GM18951 (cell line): ENCODE results near the gene MICALL2.
"Not testable (repeated sequence)": the region's sequence is repeated elsewhere in the genome, so short reads cannot be mapped to it uniquely, and the experiment has no call there.

Experiments used
- POLR2A ChIP-seq: IDR thresholded peaks from 4 replicates; pipeline ENCODE4 v1.6.1; 2011; ENCODE audit warnings: mild to moderate bottlenecking; ENCODE audit not compliant: insufficient read length, insufficient read depth; ENCODE audit errors: extremely low read depth
- in situ Hi-C: fragments of 300-500 bp; cut with MboI; formaldehyde crosslinking; loops from one replicate; pipeline ENCODE4 v1.12.0; 2022; ENCODE audit warnings: low sequenced_read_pairs, mixed read lengths, inconsistent platforms; ENCODE audit not compliant: unreplicated experiment

The MICALL2 gene

GRCh38 chr7:1457059-1457948 is 2.0 kb downstream of the MICALL2 start:
- in situ Hi-C loops, result no loop called here
- TF ChIP-seq POLR2A, result no peak

- TF ChIP-seq POLR2A, result no peak
- in situ Hi-C loops, result no loop called here
These were observed 3.3 kb downstream of the MICALL2 start for GRCh38 chr7:1455955-1456354.

- in situ Hi-C loops, result no loop called here
- TF ChIP-seq POLR2A, result no peak
These were observed 3.9 kb downstream of the MICALL2 start for GRCh38 chr7:1455241-1455939.

GRCh38 chr7:1454542-1454941 is 4.7 kb downstream of the MICALL2 start:
- in situ Hi-C loops, result no loop called here
- no peak for TF ChIP-seq POLR2A

- in situ Hi-C loops, result no loop called here
These were observed 7.1 kb downstream of the MICALL2 start for GRCh38 chr7:1452205-1452604.

GRCh38 chr7:1450987-1451386 is 8.3 kb downstream of the MICALL2 start:
- TF ChIP-seq POLR2A, result no peak
- in situ Hi-C loops, result no loop called here

More at GRCh38 chr7:1452205-1452604, 7.1 kb downstream of the MICALL2 start:
- TF ChIP-seq POLR2A, result no peak

- in situ Hi-C loops, result no loop called here
These were observed 8.8 kb downstream of the MICALL2 start for GRCh38 chr7:1450431-1450830.

GRCh38 chr7:1449951-1450350 is 9.3 kb downstream of the MICALL2 start:
- TF ChIP-seq POLR2A, result no peak
- in situ Hi-C loops, result no loop called here

More at GRCh38 chr7:1450431-1450830, 8.8 kb downstream of the MICALL2 start:
- TF ChIP-seq POLR2A, result no peak

GRCh38 chr7:1449501-1449900 is 9.8 kb downstream of the MICALL2 start:
- in situ Hi-C loops, result no loop called here
- TF ChIP-seq POLR2A, result no peak

- TF ChIP-seq POLR2A, result no peak
- in situ Hi-C loops, result no loop called here
These were observed 10.3 kb downstream of the MICALL2 start for GRCh38 chr7:1448958-1449357.

- no peak for TF ChIP-seq POLR2A
- in situ Hi-C loops, result no loop called here
These were observed 11.6 kb downstream of the MICALL2 start for GRCh38 chr7:1447551-1448244.

- no peak for TF ChIP-seq POLR2A
- in situ Hi-C loops, result no loop called here
These were observed 12.2 kb downstream of the MICALL2 start for GRCh38 chr7:1447112-1447511.

GRCh38 chr7:1446620-1447032 is 12.6 kb downstream of the MICALL2 start:
- TF ChIP-seq POLR2A, result no peak
- in situ Hi-C loops, result no loop called here

GRCh38 chr7:1446026-1446425 is 13.2 kb downstream of the MICALL2 start:
- in situ Hi-C loops, result not testable (repeated sequence)
